OCI-LY7 (cell line): Measurements from ENCODE around the gene SH3PXD2A. TPM values are rescaled to one million over a fixed set of nuclear protein-coding genes. Genes with fewer than 3 reads are reported as not detected.

ENCODE experiments used
- BruUV-seq: library from RNA; stranded (reverse); fragments of 400-500 nt; replicated peaks from 2 replicates; lab custom pipeline; 2021; lab: Mats Ljungman, UMichigan
- CTCF ChIA-PET: fragments of 300-600 bp; sonication (Branson Sonifier 250); formaldehyde crosslinking; loops from one replicate; lab custom pipeline; 2022; ENCODE audit warnings: antibody characterized with exemption; ENCODE audit not compliant: unreplicated experiment; lab: Charles Lee
- POLR2A ChIA-PET: fragments of 300-600 bp; sonication (Branson Sonifier 250); formaldehyde crosslinking; loops from one replicate; lab custom pipeline; 2022; ENCODE audit warnings: antibody characterized with exemption; lab: Charles Lee
- DNase-seq: peaks from one replicate; pipeline ENCODE4 v3.0.0-alpha.2; 2015; ENCODE audit warnings: low spot score
- H2AFZ ChIP-seq: fragments of 200-600 bp; sonication (generic), shearing (Covaris generic); 2 replicates; pipeline ENCODE4 v1.6.1; 2014; ENCODE audit warnings: mild to moderate bottlenecking, antibody characterized with exemption, low read length, moderate library complexity
- H3K27ac ChIP-seq: fragments of 200-600 bp; sonication (generic); 2 replicates; pipeline ENCODE4 v1.5.1; 2014; ENCODE audit warnings: mixed run types, low read depth, mild to moderate bottlenecking, moderate library complexity, low read length, inconsistent platforms; ENCODE audit not compliant: poor library complexity, severe bottlenecking
- H3K36me3 ChIP-seq: fragments of 200-600 bp; sonication (generic); 2 replicates; pipeline ENCODE4 v1.6.1; 2014; ENCODE audit warnings: mild to moderate bottlenecking, antibody characterized with exemption, low read length, moderate library complexity, mixed read lengths; ENCODE audit not compliant: insufficient read depth
- H3K4me1 ChIP-seq: fragments of 200-600 bp; sonication (generic); 2 replicates; pipeline ENCODE4 v1.5.1; 2014; ENCODE audit warnings: mild to moderate bottlenecking, low read length; ENCODE audit not compliant: insufficient read depth, poor library complexity, severe bottlenecking
- H3K4me2 ChIP-seq: fragments of 200-600 bp; sonication (generic); 2 replicates; pipeline ENCODE4 v1.6.1; 2014; ENCODE audit warnings: mild to moderate bottlenecking, low read length
- H3K4me3 ChIP-seq: fragments of 200-600 bp; sonication (generic); 2 replicates; pipeline ENCODE4 v1.5.1; 2014; ENCODE audit warnings: mild to moderate bottlenecking, low read depth, low read length; ENCODE audit not compliant: poor library complexity, severe bottlenecking
- H3K79me2 ChIP-seq: fragments of 200-600 bp; sonication (generic); 2 replicates; pipeline ENCODE4 v1.6.1; 2016; ENCODE audit warnings: low read depth, mild to moderate bottlenecking, low read length, moderate library complexity, mixed read lengths; ENCODE audit not compliant: insufficient read depth
- H3K9me2 ChIP-seq: fragments of 200-600 bp; sonication (generic); 2 replicates; pipeline ENCODE4 v1.6.1; 2016; ENCODE audit warnings: mild to moderate bottlenecking, low read length, mixed read lengths; ENCODE audit not compliant: insufficient read depth
- H3K9me3 ChIP-seq: fragments of 200-600 bp; sonication (generic); 2 replicates; pipeline ENCODE4 v1.6.1; 2014; ENCODE audit warnings: mild to moderate bottlenecking, mixed run types, low read length, mixed read lengths
- H4K20me1 ChIP-seq: fragments of 200-600 bp; sonication (generic); 2 replicates; pipeline ENCODE4 v1.6.1; 2014; ENCODE audit warnings: mild to moderate bottlenecking, antibody characterized with exemption, low read length, moderate library complexity, mixed read lengths; ENCODE audit not compliant: insufficient read depth
- CTCF ChIP-seq: fragments of 200-600 bp; sonication (generic); conservative IDR thresholded peaks from 2 replicates; pipeline ENCODE4 v1.5.1; 2014; ENCODE audit warnings: mild to moderate bottlenecking, antibody characterized with exemption, low read length, moderate library complexity, mixed read lengths
- EZH2phosphoT487 ChIP-seq: fragments of 200-600 bp; sonication (generic); IDR thresholded peaks from 2 replicates; pipeline ENCODE4 v1.6.1; 2018; ENCODE audit warnings: low read depth, borderline replicate concordance, mild to moderate bottlenecking, mixed run types, antibody characterized with exemption, low read length, moderate library complexity, mixed read lengths
- intact Hi-C: fragments of 100-400 bp; cut with micrococcal nuclease; formaldehyde crosslinking; loops from one replicate; pipeline ENCODE4 v1.10.0; 2022; ENCODE audit not compliant: unreplicated experiment
- total RNA-seq, 2 experiments: library from RNA; depleted of rRNA in 1 of 2; stranded (reverse); fragments of >200 nt in 1 of 2; shearing (Covaris generic) in 1 of 2; gene quantifications; 2 replicates each; pipeline ENCODE4 v1.2.3, GENCODE V29; 2014 to 2022

Gene SH3PXD2A
- total RNA-seq, 2 experiments from 2014 or later: 0.85 to 5.9 TPM

- no peak overlapping the region for H2AFZ ChIP-seq
- no peaks in the 10 kb centered on the region for H4K20me1 ChIP-seq
- CTCF ChIA-PET: no interaction called here
- H3K4me2 ChIP-seq: no peak overlapping the region
- H3K4me3 ChIP-seq: no peak overlapping the region
- no peaks in the 10 kb centered on the region for H3K9me3 ChIP-seq
- TF ChIP-seq EZH2phosphoT487 (no peak), CTCF (no peak)
- POLR2A ChIA-PET: interaction anchor here (0.6 to 0.7 kb wide), 2 partner anchors 395 to 418 kb away, joined by 3 to 5 read pairs; no protein-coding TSS in a partner anchor
- H3K36me3 ChIP-seq: no peaks in the 10 kb centered on the region
- BruUV-seq: no TSS peak
- H3K27ac ChIP-seq: no peak overlapping the region
- H3K9me2 ChIP-seq: no peaks in the 10 kb centered on the region
- DNase-seq: no peak
- intact Hi-C loops: no loop called here
- H3K79me2 ChIP-seq: no peaks in the 10 kb centered on the region
- H3K4me1 ChIP-seq: no peaks in the 10 kb centered on the region
Observed at GRCh38 chr10:103648636-103649532, 206.5 kb downstream of the SH3PXD2A start.

DNA sequence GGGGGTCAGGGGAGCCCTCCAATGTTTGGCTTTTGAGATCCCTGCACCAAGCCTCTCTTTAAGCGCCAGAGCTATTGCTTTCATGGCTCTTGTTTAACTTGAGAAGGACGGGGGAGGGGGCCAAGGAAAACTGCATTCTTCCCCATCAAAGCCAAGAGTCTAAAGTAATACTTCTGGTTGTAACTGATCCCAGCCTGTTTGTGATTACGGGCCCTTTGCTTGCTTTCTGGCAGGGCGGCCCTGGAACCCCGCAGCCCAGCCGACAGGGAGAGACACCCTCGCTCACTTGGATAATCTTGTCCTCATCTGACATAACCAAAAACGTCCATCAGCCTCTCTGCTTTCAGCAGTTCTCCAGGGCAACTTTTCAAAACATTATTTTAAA lies 207.1 kb downstream of the SH3PXD2A start:
- POLR2A ChIA-PET: interaction anchor here (0.6 kb wide), 1 partner anchor 394 kb away, joined by 5 read pairs; no protein-coding TSS in a partner anchor

More for the DNA sequence above, 207.1 kb downstream of the SH3PXD2A start:
- no TSS peak for BruUV-seq
- CTCF ChIA-PET: no interaction called here
- Histone ChIP-seq H2AFZ (no peak overlapping the region), H3K9me2 (no peaks in the 10 kb centered on the region), H3K4me1 (no peaks in the 10 kb centered on the region), H4K20me1 (no peaks in the 10 kb centered on the region), H3K4me3 (no peak overlapping the region), H3K9me3 (no peaks in the 10 kb centered on the region), H3K36me3 (no peaks in the 10 kb centered on the region), H3K4me2 (no peak overlapping the region), H3K27ac (no peak overlapping the region), H3K79me2 (no peaks in the 10 kb centered on the region)
- no peak for DNase-seq
- TF ChIP-seq EZH2phosphoT487: no peak
- no peak for TF ChIP-seq CTCF
- intact Hi-C loops: no loop called here
